H1 (cell line): Measurements from ENCODE around the gene EGFR. TPM values are rescaled to one million over a fixed set of nuclear protein-coding genes. Genes with fewer than 3 reads are reported as not detected.

Experiments used
- EZH2 ChIP-seq: fragments of 200-600 bp; sonication (generic); IDR thresholded peaks from 2 replicates; pipeline ENCODE4 v1.7.1; 2012; ENCODE audit warnings: low read depth, mild to moderate bottlenecking, moderate library complexity, low read length, inconsistent platforms; ENCODE audit not compliant: severe bottlenecking
- GABPA ChIP-seq: IDR thresholded peaks from 2 replicates; pipeline ENCODE4 v1.6.1; 2011; ENCODE audit warnings: mild to moderate bottlenecking, low read length, moderate library complexity, borderline replicate concordance; ENCODE audit not compliant: insufficient read depth
- MAX ChIP-seq: IDR thresholded peaks from 2 replicates; pipeline ENCODE4 v1.6.1; 2012; ENCODE audit warnings: inconsistent platforms
- polyA plus RNA-seq, 7 experiments: library from polyadenylated mRNA; depleted of rRNA in 3 of 7; stranded (reverse) in 5 of 7; unstranded in 2 of 7; fragments of >200 nt in 5 of 7; fragments of 200-250 nt in 2 of 7; gene quantifications; 1 replicate in 5 of 7; 2 replicates in 1 of 7; 4 replicates in 1 of 7; pipeline versions ENCODE4 v1.2.1 to v1.2.3, GENCODE V29; 2011 to 2013; ENCODE audit warnings: missing spikeins in 2 of 7, mixed read lengths in 2 of 7
- total RNA-seq: library from RNA; stranded (reverse); fragmentation: NEBNext Ultra II Directional; extraction: Animal tissue kit (Norgen Biotek cat#: 25700); gene quantifications from 2 replicates; pipeline ENCODE4 v1.2.1, GENCODE V29; 2021

EGFR gene
- total and polyA plus RNA-seq, 2 of the 8 experiments (the other 6 are each of a cell fraction or from before 2014, with no cell fraction given) = 1.9 to 5.8 TPM

- TF ChIP-seq MAX = no peak
- no peak for TF ChIP-seq GABPA
- TF ChIP-seq EZH2 = no peak
Observed at GRCh38 chr7:55156919-55157763, 138.3 kb downstream of the EGFR start (continued).
